ENCODE measurements around the gene MAD1L1. TPM values are rescaled to one million over a fixed set of nuclear protein-coding genes. Genes with fewer than 3 reads are reported as not detected.

The MAD1L1 gene
- total RNA-seq, 2 experiments from 2014 or later, result 157 to 160 TPM

DNA sequence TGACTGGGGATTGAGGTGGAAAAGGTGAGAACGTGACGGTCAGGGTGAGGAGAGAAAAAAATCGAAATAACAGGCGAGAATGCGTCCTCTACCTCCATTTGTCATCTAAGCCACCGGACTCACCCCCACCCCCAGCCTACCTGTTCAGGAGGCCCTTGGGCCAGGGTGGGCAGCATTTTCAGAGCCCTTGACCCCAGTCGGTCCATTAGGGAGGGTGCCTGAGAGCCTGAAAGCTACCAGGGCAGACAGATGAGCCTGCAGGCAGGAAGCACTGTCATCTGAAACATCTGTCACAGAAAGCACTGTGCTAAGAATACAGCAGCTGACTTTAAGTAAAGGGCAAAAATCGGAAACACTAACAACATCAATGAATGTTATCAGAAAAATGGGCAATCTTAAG, 47.0 kb downstream of the MAD1L1 start:
- H3K4me3 Mint-ChIP-seq, result no peak overlapping the region
- Histone ChIP-seq H3K27me3 (ENCODE audit: control insufficient read depth in 1 of 2, insufficient read depth in 2 of 2, low read length in 2 of 2) (no peaks in the 10 kb centered on the region), H3K9me3 (ENCODE audit: control insufficient read depth in 1 of 2, insufficient read depth in 1 of 2, low read length in 2 of 2) (no peaks in the 10 kb centered on the region), H3K4me1 (ENCODE audit: insufficient read depth, low read length) (no peaks in the 10 kb centered on the region), H3K36me3 (ENCODE audit: insufficient read depth, low read length) (no peaks in the 10 kb centered on the region), H3K27ac (ENCODE audit: low read depth in 1 of 2, low read length in 2 of 2) (no peak overlapping the region), H3K4me3 (ENCODE audit: low read length) (no peak overlapping the region)
- ATAC-seq (ENCODE audit: poor library complexity), result no peak
- TF ChIP-seq, protein P1, sequence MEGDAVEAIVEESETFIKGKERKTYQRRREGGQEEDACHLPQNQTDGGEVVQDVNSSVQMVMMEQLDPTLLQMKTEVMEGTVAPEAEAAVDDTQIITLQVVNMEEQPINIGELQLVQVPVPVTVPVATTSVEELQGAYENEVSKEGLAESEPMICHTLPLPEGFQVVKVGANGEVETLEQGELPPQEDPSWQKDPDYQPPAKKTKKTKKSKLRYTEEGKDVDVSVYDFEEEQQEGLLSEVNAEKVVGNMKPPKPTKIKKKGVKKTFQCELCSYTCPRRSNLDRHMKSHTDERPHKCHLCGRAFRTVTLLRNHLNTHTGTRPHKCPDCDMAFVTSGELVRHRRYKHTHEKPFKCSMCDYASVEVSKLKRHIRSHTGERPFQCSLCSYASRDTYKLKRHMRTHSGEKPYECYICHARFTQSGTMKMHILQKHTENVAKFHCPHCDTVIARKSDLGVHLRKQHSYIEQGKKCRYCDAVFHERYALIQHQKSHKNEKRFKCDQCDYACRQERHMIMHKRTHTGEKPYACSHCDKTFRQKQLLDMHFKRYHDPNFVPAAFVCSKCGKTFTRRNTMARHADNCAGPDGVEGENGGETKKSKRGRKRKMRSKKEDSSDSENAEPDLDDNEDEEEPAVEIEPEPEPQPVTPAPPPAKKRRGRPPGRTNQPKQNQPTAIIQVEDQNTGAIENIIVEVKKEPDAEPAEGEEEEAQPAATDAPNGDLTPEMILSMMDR (IDR thresholded peaks at IDR 0.05), result no peak
- ChIA-PET POLR2A (no interaction called here), CTCF (no interaction called here)
- H3K36me3 Mint-ChIP-seq (ENCODE audit: low read depth), result peaks cover 59% of the 10 kb centered on the region
- no peak for DNase-seq
- no peaks in the 10 kb centered on the region for H3K27me3 Mint-ChIP-seq
- H3K27ac Mint-ChIP-seq, result no peak overlapping the region
- H3K4me1 Mint-ChIP-seq (ENCODE audit: low read depth), result no peaks in the 10 kb centered on the region
- intact Hi-C loops (cut with DNase I, micrococcal nuclease), result no loop called here
- H3K9me3 Mint-ChIP-seq, result no peaks in the 10 kb centered on the region

DNA sequence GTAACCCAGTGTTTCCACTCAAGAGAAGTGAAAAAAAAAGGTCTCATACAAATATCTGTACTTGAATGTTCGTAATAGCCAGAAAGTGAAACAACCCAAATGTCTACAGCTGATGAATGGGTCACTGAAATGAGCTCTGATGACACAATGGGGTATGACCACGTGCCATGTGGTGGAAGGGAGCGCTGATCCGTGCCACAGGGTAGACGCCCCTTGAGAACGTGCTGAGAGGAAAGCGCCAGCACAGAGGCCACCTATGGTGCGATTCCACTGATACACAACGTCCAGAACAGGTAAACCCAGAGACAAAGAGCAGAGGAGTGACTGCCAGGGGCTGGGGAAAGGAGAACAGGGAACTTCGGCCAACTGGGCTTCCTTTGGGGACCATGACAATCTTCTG, 50.3 kb downstream of the MAD1L1 start:
- H3K4me1 Mint-ChIP-seq (ENCODE audit: low read depth), result no peaks in the 10 kb centered on the region
- DNase-seq, result no peak

DNA sequence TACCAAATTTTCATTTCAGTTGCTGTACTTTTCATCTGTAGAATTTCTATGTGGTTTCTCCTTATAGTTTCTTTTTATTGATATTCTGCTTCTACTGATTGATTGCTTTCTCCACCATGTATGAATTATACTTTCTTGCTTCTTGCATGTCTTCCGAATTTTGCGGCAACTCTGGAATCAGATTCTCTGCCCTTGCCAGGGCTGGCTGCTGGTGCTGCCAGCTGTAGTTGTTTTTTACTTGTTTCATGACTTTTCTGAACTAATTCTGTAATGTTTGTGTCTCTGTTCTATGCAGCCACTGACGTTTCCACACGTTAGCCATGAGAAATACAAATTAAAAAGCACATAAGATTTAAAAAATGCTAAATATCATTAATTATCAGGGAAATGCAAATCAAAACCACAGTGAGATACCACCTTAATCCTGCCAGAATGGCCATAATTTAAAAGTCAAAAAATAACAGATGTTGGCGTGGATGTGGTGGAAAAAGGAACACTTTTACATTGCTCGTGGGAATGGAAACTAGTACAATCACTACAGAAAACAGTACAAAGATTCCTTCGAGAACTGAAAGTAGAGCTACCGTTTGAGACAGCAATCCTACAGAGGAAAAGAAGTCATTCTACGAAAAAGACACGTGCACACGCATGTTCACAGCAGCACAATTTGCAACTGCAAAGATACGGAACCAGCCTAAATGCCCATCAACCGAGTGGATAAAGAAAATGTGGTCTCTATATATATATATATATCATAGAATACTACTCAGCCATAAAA, 51.5 kb downstream of the MAD1L1 start:
- Histone ChIP-seq H3K36me3 (ENCODE audit: insufficient read depth, low read length) (no peaks in the 10 kb centered on the region), H3K4me3 (ENCODE audit: low read length) (no peak overlapping the region), H3K27ac (ENCODE audit: low read depth in 1 of 2, low read length in 2 of 2) (no peak overlapping the region), H3K4me1 (ENCODE audit: insufficient read depth, low read length) (no peaks in the 10 kb centered on the region), H3K9me3 (ENCODE audit: control insufficient read depth in 1 of 2, insufficient read depth in 1 of 2, low read length in 2 of 2) (no peaks in the 10 kb centered on the region), H3K27me3 (ENCODE audit: control insufficient read depth in 1 of 2, insufficient read depth in 2 of 2, low read length in 2 of 2) (no peaks in the 10 kb centered on the region)
- no peak overlapping the region for H3K27ac Mint-ChIP-seq
- intact Hi-C loops (cut with DNase I, micrococcal nuclease), result no loop called here
- H3K4me1 Mint-ChIP-seq (ENCODE audit: low read depth), result no peaks in the 10 kb centered on the region
- no peaks in the 10 kb centered on the region for H3K9me3 Mint-ChIP-seq
- ATAC-seq (ENCODE audit: poor library complexity) (no peak), DNase-seq (no peak)
- H3K4me3 Mint-ChIP-seq, result no peak overlapping the region
- peaks cover 44% of the 10 kb centered on the region for H3K36me3 Mint-ChIP-seq (ENCODE audit: low read depth)
- TF ChIP-seq, protein P1 (IDR thresholded peaks at IDR 0.05), result no peak
- ChIA-PET POLR2A (no interaction called here), CTCF (no interaction called here)
- H3K27me3 Mint-ChIP-seq, result no peaks in the 10 kb centered on the region

More for the DNA sequence above, 50.3 kb downstream of the MAD1L1 start:
- H3K27ac ChIP-seq (ENCODE audit: low read depth in 1 of 2, low read length in 2 of 2), result no peak overlapping the region
- no peaks in the 10 kb centered on the region for H3K27me3 ChIP-seq (ENCODE audit: control insufficient read depth in 1 of 2, insufficient read depth in 2 of 2, low read length in 2 of 2)
- H3K27me3 Mint-ChIP-seq, result no peaks in the 10 kb centered on the region
- intact Hi-C loops (cut with DNase I, micrococcal nuclease), result no loop called here
- H3K27ac Mint-ChIP-seq, result no peak overlapping the region
- H3K36me3 Mint-ChIP-seq (ENCODE audit: low read depth), result peaks cover 44% of the 10 kb centered on the region
- no peaks in the 10 kb centered on the region for H3K9me3 Mint-ChIP-seq
- ChIA-PET POLR2A (no interaction called here), CTCF (no interaction called here)
- no peak overlapping the region for H3K4me3 ChIP-seq (ENCODE audit: low read length)
- no peak overlapping the region for H3K4me3 Mint-ChIP-seq
- H3K4me1 ChIP-seq (ENCODE audit: insufficient read depth, low read length), result no peaks in the 10 kb centered on the region
- H3K9me3 ChIP-seq (ENCODE audit: control insufficient read depth in 1 of 2, insufficient read depth in 1 of 2, low read length in 2 of 2), result no peaks in the 10 kb centered on the region
- no peak for ATAC-seq (ENCODE audit: poor library complexity)
- TF ChIP-seq, protein P1 (IDR thresholded peaks at IDR 0.05), result no peak
- H3K36me3 ChIP-seq (ENCODE audit: insufficient read depth, low read length), result no peaks in the 10 kb centered on the region
